NK-92 treated with Interleukin-12 subunit alpha and Interleukin-12 subunit beta, amount 100 ng/mL, for 24 hours (cell line): ENCODE data around the gene ARHGAP29.

Source experiments
- DNase-seq: peaks from one replicate; lab custom pipeline; 2025; lab: John Stamatoyannopoulos, UW

ARHGAP29 gene

GRCh38 chr1:94259635-94260289, 22.4 kb upstream of the ARHGAP29 start:
- DNase-seq: no peak

DNA sequence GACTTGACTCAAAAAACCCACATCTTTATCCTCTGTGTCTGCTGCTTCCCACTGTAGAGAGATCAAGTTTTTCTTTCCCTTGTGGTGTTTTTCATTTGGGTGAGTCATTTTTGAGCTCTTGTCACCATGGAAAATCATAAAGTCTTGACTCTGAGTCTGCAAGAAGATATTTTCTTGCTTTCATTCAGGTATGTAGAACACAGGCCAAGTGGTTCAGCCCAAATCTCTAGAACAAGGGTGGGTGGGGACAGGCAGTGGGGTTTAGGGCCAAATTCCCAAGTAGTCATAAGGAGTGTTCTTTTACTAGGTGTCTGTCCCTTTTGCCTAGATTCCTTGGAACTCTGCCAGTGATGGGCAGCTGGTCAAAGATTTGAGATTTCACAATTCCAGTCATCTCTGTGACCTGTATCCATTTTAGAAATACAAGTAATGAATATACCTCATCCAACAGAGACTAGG, 21.5 kb upstream of the ARHGAP29 start:
- DNase-seq: no peak

- DNase-seq: no peak
These were observed 20.1 kb upstream of the ARHGAP29 start for GRCh38 chr1:94257444-94257843.

GRCh38 chr1:94255476-94255875, 18.1 kb upstream of the ARHGAP29 start:
- DNase-seq: no peak

DNA sequence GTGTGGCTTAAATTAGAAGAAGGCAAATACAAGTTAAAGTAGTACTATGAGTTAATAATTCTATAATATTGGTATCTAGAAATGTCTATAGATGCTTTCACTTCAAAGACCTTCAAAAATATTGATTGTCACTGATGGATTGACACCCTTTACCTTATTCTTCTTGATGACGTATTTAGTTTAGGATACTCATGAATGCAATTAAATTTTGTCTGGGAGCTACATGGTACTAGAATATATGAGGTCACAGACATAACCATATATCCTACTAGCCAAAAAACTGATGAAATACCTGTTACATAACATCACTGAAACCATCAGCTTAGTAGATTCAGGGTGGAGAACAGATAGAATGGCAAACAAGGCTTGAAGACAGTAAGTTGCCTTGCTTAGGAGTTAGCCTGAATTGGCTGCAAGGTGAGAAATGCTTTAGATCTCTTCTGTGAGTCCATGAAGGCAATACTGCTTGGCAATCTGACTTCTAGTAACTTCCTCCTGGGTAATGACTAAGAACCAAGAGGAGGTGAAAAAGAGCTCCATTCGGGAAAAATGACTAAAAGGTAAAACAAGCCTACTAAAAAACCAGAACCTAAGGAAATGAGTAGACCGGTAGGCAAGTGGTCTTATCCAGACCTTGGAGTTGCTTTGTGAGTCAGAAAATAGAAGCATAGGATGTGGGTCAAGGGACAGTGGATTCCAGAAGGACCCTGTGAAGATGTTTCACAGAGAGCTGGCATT, 16.9 kb upstream of the ARHGAP29 start:
- no peak for DNase-seq

DNA sequence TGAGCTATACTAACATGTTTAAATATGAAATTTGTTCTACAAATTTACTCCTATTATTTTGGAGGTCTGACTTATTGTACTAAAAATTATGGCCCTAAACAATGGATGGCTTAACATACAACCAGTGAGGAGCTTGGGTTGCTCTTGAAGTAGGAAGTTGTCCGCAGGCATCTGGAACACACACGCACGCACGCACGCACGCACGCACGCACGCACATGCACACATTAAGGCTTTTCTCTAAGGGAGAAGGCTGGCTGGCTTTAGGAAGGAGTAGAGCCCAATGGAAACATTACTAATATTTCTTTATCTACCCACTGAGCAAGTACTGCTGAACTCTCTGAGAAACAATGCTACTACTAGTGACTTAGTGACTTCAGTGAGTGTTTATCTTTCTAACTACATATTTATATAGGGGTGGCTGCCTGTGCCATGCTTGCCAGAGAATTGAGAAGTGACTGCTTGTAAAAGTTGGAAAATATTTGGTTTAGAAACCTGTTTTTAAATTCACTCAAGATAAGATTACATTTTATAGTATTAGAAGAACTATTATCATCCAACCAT, 16.2 kb upstream of the ARHGAP29 start:
- no peak for DNase-seq

GRCh38 chr1:94250341-94250740, 13.0 kb upstream of the ARHGAP29 start:
- DNase-seq: no peak

DNA sequence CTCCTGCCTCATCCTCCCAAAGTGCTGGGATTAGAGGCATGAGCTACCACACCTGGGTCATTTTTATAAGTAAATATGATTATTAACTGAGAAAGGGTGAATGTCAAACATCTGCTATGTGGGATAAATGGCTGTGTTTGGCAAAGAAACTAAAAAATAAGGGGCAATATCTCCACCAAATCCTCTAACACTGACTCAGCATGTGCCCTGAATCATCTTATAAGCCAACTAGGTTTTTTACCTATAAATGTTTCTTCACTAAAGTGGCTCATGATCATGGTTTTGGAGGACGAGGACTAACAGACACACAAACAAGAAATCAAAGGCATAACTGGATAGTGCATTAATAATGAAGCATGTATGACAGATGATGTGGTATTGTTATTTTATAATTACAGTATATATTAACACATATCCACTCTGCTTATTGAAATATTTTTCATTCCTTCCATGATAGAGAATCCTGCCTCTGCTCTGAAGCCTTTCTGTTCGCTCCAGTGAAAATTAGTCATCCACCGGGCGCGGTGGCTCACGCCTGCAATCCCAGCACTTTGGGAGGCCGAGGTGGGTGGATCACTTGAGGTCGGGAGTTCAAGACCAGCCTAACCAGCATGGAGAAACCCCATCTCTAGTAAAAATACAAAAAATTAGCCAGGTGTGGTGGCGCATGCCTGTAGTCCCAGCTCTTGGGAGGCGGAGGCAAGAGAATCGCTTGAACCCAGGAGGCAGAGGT, 11.7 kb upstream of the ARHGAP29 start:
- no peak for DNase-seq

DNA sequence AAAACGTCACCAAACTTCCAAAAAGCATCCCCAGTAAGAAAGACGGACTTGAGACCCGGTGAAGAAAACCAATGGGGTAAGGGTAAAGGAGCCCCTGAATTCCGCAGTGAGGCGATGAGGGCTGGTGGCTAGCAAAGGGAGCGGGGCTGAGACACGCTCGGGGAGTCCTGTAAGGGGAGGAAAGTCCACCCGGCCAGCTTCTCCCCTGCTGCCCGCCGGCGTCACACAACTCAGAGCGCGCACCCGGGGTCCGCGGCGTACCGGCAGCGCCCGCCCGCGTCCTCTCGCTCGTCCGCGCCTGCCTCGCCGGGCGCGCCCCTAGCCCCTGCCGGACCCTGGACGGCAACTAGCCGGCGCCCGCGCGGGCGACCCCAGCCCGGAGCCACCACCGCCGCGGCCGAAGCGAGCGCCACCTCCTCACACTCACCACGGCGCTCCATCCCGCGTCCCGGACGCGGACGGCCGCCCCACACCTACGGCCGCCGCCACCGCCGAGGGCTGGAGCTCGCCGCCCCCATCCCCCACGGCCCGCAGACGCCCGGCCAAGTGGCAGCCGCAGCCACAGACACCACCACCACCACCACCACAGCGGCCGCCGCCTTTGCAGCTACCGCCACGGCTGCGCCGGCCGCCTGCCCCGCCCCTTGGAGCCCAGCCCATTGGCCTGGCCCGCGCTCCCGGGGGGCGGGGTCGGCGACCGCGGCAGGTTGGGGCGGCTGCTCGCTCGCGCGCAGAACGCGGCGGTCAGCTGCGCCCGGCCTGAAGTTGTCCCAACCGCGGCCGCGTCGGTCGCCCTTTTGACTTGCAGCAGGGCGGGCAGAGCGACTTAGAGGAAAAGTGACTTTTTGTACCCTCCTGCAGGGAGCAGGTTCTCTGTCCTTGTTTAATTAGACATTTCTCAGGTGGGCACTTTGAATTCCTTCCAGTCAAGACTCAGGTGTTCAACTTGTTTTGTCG, 10.0 kb upstream of the ARHGAP29 start:
- no peak for DNase-seq

- DNase-seq: no peak
These were observed 9.3 kb upstream of the ARHGAP29 start for GRCh38 chr1:94246692-94247137.

GRCh38 chr1:94245747-94246438, 8.5 kb upstream of the ARHGAP29 start:
- no peak for DNase-seq

DNA sequence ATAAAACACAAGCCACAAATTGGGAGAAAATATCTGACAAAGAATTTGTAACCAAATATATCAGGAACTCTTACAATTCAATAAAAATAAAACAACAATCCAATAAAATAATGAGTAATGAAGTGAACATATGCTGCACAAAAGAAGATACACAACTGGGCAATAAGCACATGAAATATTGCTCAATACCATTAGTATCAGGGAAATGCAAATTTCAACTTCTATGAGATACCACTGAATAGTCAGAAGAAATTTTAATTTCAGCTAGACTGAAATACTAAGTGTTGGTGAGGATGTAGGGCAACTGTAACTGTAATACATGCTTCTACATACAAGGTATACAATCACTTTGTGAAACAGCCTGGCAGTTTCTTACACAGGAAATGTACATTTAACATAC, 7.4 kb upstream of the ARHGAP29 start:
- no peak for DNase-seq

- no peak for DNase-seq
These were observed 6.3 kb upstream of the ARHGAP29 start for GRCh38 chr1:94243665-94244064.

DNA sequence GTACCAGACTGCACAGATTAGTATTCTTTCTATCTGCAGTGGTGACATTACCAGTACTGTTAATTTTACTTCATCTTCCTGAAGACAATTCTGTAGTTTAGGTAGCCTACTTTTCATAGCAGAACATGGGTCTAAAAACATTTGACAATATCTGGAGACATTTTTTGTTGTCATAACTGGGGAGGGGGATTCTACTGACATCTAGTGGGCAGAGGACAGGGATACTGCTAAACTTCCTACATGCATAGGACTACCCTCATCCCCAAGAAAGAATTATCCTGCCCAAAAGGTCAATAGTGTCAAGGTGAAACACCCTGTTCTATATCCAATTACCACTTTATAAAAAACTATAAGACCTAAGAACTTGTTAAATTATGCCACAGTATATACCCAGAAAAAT, 3.4 kb upstream of the ARHGAP29 start:
- DNase-seq: no peak

DNA sequence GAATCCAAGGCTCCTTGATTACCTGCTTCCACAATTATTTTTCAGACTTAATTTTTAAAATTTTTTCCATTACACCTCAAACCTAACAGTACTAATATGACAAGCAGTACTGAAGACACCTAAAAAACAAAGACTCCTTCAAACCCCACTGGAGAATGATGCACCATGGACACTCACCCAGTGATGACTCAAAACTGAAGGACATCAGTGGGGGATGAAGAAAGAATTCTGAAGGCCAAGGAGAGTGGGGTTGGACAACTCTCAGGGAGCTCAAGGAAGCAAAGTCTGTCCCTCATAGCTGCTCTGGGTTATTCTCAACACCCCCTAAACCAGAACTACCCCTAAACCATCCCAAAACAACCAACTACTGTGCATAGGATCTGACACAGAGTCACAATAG, 2.4 kb upstream of the ARHGAP29 start:
- no peak for DNase-seq

GRCh38 chr1:94239051-94239450, 1.7 kb upstream of the ARHGAP29 start:
- no peak for DNase-seq

DNA sequence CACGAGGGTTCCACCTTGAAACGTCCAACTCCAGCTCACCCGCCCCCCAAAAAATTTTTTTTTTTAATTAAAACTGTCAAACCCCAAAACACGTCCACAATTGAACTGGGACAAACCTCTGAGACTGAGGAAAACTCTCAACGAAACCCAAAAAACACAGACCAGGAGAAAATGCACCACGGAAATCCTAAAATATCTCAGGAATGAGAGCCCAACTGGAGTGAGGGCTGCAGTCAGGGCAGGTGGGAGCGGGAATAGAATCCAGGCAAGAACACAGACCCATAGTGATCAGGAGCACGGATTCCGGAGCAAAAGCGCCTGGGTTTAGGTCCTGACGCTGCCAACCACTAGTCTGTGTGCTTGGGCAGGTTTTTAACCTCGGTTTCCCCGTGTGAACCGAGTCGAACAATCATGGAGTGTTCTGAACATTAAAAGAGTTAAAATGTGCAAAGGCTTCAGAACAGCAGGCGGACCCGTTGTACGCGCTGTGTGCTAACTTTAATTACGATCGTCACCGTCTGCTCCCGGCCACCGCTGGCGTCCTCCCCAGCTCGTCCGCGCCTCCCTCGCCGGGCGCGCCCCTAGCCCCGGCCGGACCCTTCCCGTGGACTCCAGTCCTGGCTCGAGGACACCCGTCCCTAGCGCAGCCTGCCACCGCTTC, 624 bp downstream of the ARHGAP29 start:
- DNase-seq: no peak

DNA sequence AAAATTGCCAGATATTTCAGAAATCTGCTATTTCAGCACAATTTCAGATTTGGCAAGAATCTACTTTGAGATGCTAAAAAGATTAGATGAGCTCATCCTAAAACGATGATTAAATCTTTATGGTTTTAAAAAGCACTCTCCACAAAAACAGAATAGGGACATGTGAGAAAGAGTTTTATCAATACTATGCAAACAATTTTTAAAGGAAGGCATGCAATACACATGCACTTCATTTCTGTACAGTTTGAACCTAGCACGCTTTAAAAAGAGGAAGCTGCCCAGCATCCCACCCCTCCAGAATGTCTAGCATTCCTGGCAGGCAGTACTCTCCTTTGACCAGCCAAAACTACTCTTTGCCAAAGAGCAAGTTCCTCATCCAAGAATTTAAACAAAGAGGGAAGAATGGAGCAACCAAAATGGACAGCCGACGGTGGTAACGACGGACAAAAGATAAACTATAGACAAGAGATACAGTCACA, 1.3 kb downstream of the ARHGAP29 start:
- DNase-seq: no peak

- DNase-seq: no peak
These were observed 2.0 kb downstream of the ARHGAP29 start for GRCh38 chr1:94235189-94236012.
